Uterus (tissue), 2 donors: ENCODE measurements around the gene GBP6.

ENCODE experiments used
- CTCF ChIP-seq, 4 experiments: fragments of 200-600 bp in 2 of 4; fragments of 450-650 bp in 2 of 4; sonication (generic) in 2 of 4; IDR thresholded peaks; one replicate each; pipeline ENCODE4 v1.5.1; 2016 to 2019; ENCODE audit warnings: antibody characterized with exemption in 4 of 4, mild to moderate bottlenecking in 2 of 4, moderate library complexity in 1 of 4
- POLR2A ChIP-seq, 2 donors: fragments of 450-650 bp; IDR thresholded peaks; one replicate each; pipeline ENCODE4 v1.6.1; 2016; ENCODE audit warnings: antibody characterized with exemption in 2 of 2, mild to moderate bottlenecking in 1 of 2, moderate library complexity in 1 of 2

GRCh38 chr1:89405275-89405929 lies 41.5 kb downstream of the GBP6 start:
- TF ChIP-seq CTCF (IDR thresholded peaks at IDR 0.05) = no peak
- TF ChIP-seq POLR2A (IDR thresholded peaks at IDR 0.05) = no peak
